Forelimb muscle (tissue), 1 donor: ENCODE data around the gene ENOX2. TPM values are rescaled to one million over a fixed set of nuclear protein-coding genes. Genes with fewer than 3 reads are reported as not detected.
A peak's percentile ranks its signal among the peaks of the same experiment; 100 is the strongest.

Source experiments
- DNase-seq: peaks from one replicate; pipeline ENCODE4 v3.0.0-alpha.2; 2013; ENCODE audit warnings: low read depth
- polyA plus RNA-seq: library from polyadenylated mRNA; unstranded; fragments of 120-200 nt; gene quantifications from one replicate; pipeline ENCODE4 v1.2.1, GENCODE V29; 2013; ENCODE audit not compliant: insufficient read length

ENOX2 gene
- polyA plus RNA-seq, 1 donor = 9.7 TPM

GRCh38 chrX:130700629-130701028, 202.4 kb downstream of the ENOX2 start:
- DNase-seq = no peak

GRCh38 chrX:130699618-130700017, 203.4 kb downstream of the ENOX2 start:
- no peak for DNase-seq

GRCh38 chrX:130696542-130696941, 206.5 kb downstream of the ENOX2 start:
- no peak for DNase-seq

GRCh38 chrX:130695931-130696330, 207.1 kb downstream of the ENOX2 start:
- DNase-seq = no peak

GRCh38 chrX:130694983-130695382, 208.0 kb downstream of the ENOX2 start:
- no peak for DNase-seq

- no peak for DNase-seq
Observed at GRCh38 chrX:130691576-130691975, 211.4 kb downstream of the ENOX2 start.

- DNase-seq = no peak
Observed at GRCh38 chrX:130688360-130688759, 214.6 kb downstream of the ENOX2 start.

- DNase-seq = no peak
Observed at GRCh38 chrX:130682990-130683389, 220.0 kb downstream of the ENOX2 start.

- DNase-seq = no peak
Observed at GRCh38 chrX:130680164-130681035, 222.6 kb downstream of the ENOX2 start.

GRCh38 chrX:130676861-130677260, 226.1 kb downstream of the ENOX2 start:
- DNase-seq = no peak

GRCh38 chrX:130672214-130672613, 230.8 kb downstream of the ENOX2 start:
- no peak for DNase-seq

GRCh38 chrX:130669233-130669632, 233.8 kb downstream of the ENOX2 start:
- no peak for DNase-seq

- DNase-seq = no peak
Observed at GRCh38 chrX:130665263-130665662, 237.7 kb downstream of the ENOX2 start.

GRCh38 chrX:130658310-130658709, 244.7 kb downstream of the ENOX2 start:
- no peak for DNase-seq

- peak; percentile 5 for DNase-seq
Observed at GRCh38 chrX:130654409-130654950, 248.5 kb downstream of the ENOX2 start.

- no peak for DNase-seq
Observed at GRCh38 chrX:130652824-130653578, 250.0 kb downstream of the ENOX2 start.

- no peak for DNase-seq
Observed at GRCh38 chrX:130649738-130650137, 253.3 kb downstream of the ENOX2 start.

GRCh38 chrX:130647468-130647867, 255.5 kb downstream of the ENOX2 start:
- DNase-seq = no peak

GRCh38 chrX:130645955-130646583, 256.9 kb downstream of the ENOX2 start:
- no peak for DNase-seq

- no peak for DNase-seq
Observed at GRCh38 chrX:130637591-130637990, 265.4 kb downstream of the ENOX2 start.

- DNase-seq = no peak
Observed at GRCh38 chrX:130636277-130636676, 266.7 kb downstream of the ENOX2 start.

- no peak for DNase-seq
Observed at GRCh38 chrX:130631011-130631410, 272.0 kb downstream of the ENOX2 start.
